ENCODE measurements around the gene MORN5.

The MORN5 gene

DNA sequence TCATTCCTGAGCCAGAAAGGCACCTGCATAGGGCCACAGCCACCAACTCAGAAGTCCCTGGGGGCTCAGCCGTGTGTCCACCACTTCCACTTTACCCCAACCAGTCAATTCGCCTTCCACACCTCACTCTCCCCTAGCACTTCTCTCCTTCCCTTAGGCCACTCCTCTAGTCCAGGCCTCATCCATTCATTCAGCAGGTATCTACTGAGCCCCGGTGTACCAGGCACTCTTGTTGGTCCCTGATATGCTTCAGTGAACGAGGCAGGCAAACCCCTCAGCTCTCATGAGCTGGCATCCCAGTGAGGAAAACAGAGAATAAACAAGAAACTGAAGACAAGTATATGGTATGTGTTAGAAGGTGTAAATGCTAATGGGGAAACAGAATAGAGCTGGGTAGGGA, 28.9 kb upstream of the MORN5 start:
- TF ChIP-seq, protein P1, sequence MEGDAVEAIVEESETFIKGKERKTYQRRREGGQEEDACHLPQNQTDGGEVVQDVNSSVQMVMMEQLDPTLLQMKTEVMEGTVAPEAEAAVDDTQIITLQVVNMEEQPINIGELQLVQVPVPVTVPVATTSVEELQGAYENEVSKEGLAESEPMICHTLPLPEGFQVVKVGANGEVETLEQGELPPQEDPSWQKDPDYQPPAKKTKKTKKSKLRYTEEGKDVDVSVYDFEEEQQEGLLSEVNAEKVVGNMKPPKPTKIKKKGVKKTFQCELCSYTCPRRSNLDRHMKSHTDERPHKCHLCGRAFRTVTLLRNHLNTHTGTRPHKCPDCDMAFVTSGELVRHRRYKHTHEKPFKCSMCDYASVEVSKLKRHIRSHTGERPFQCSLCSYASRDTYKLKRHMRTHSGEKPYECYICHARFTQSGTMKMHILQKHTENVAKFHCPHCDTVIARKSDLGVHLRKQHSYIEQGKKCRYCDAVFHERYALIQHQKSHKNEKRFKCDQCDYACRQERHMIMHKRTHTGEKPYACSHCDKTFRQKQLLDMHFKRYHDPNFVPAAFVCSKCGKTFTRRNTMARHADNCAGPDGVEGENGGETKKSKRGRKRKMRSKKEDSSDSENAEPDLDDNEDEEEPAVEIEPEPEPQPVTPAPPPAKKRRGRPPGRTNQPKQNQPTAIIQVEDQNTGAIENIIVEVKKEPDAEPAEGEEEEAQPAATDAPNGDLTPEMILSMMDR (IDR thresholded peaks at IDR 0.05; ENCODE audit: control insufficient read depth, extremely low read depth, insufficient read depth), result no peak
- no peak for DNase-seq (ENCODE audit: low read depth)
- H3K4me3 ChIP-seq (ENCODE audit: low read depth, low read length), result no peak overlapping the region

GRCh38 chr9:122131401-122132001, 28.2 kb upstream of the MORN5 start:
- H3K4me3 ChIP-seq (ENCODE audit: low read depth, low read length), result no peak overlapping the region
- no peak for DNase-seq (ENCODE audit: low read depth)

GRCh38 chr9:122132539-122132938, 27.2 kb upstream of the MORN5 start:
- no peak for DNase-seq (ENCODE audit: low read depth)
- TF ChIP-seq, protein P1 (IDR thresholded peaks at IDR 0.05; ENCODE audit: control insufficient read depth, extremely low read depth, insufficient read depth), result no peak
- H3K4me3 ChIP-seq (ENCODE audit: low read depth, low read length), result no peak overlapping the region

More at GRCh38 chr9:122131401-122132001, 28.2 kb upstream of the MORN5 start:
- TF ChIP-seq, protein P1 (IDR thresholded peaks at IDR 0.05; ENCODE audit: control insufficient read depth, extremely low read depth, insufficient read depth), result no peak

DNA sequence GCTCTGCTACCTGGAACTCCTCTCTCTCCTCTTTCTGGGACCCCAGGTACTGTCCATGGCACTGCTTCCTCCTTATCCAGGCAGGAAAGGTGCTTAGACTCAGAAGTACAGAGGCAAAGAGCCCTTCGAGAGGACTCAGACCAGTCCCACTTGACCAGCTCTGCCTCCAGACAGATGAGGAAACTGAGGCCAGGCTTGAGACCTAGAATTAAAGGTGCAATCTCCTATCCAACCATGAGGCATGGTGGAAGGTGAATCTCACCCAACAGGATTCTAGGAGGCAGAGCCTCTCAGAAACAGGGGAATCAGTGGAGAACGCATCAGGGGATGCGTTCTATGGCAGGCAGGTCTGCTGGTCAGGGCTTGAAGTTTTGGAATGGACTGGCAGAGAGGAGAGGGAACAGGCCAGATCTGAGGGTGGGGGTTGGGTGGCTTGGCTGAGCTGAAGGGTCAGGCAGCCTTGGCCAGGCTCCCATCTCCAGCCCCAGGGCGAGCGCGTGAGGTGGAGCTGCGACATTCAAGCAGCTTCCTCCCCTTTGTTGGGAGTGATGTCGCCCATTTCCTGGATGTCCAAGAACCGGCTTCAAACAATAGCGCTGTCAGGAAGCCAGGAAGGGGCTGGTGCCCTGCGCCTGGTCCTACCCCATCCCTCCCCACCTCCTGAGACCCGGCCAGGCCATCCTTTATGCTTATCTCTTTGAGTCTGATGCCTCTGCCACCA, 26.3 kb upstream of the MORN5 start:
- TF ChIP-seq, protein P1 (IDR thresholded peaks at IDR 0.05; ENCODE audit: control insufficient read depth, extremely low read depth, insufficient read depth), result no peak
- DNase-seq (ENCODE audit: low read depth), result no peak
- H3K4me3 ChIP-seq (ENCODE audit: low read depth, low read length), result no peak overlapping the region

- no peak for DNase-seq (ENCODE audit: low read depth)
- H3K4me3 ChIP-seq (ENCODE audit: low read depth, low read length), result no peak overlapping the region
- TF ChIP-seq, protein P1 (IDR thresholded peaks at IDR 0.05; ENCODE audit: control insufficient read depth, extremely low read depth, insufficient read depth), result no peak
Measured at GRCh38 chr9:122133984-122134535, 25.6 kb upstream of the MORN5 start.

GRCh38 chr9:122134822-122135528, 24.7 kb upstream of the MORN5 start:
- no peak overlapping the region for H3K4me3 ChIP-seq (ENCODE audit: low read depth, low read length)
- no peak for DNase-seq (ENCODE audit: low read depth)
- TF ChIP-seq, protein P1 (IDR thresholded peaks at IDR 0.05; ENCODE audit: control insufficient read depth, extremely low read depth, insufficient read depth), result no peak
